Measurements from ENCODE around the gene FOXB2. TPM values are rescaled to one million over a fixed set of nuclear protein-coding genes. Genes with fewer than 3 reads are reported as not detected.
A peak's percentile ranks its signal among the peaks of the same experiment; 100 is the strongest.
"Not testable (repeated sequence)": the region's sequence is repeated elsewhere in the genome, so short reads cannot be mapped to it uniquely, and the experiment has no call there.

The FOXB2 gene
- total RNA-seq, result not detected in 2 replicates

- DNase-seq (ENCODE audit: low read depth, low spot score), result no peak
Measured at GRCh38 chr9:77019236-77019925, at the start of gene FOXB2. FOXB2 (plus strand) TSS chr9:77019655; CDS start chr9:77019655, 0 bp downstream.

- DNase-seq (ENCODE audit: low read depth, low spot score), result no peak
Measured at GRCh38 chr9:76969716-76970115, 49.7 kb upstream of the FOXB2 start.

GRCh38 chr9:76978831-76979230 is 40.6 kb upstream of the FOXB2 start:
- not testable (repeated sequence) for DNase-seq (ENCODE audit: low read depth, low spot score)

GRCh38 chr9:76980566-76980965 is 38.9 kb upstream of the FOXB2 start:
- no peak for DNase-seq (ENCODE audit: low read depth, low spot score)

- no peak for DNase-seq (ENCODE audit: low read depth, low spot score)
Measured at GRCh38 chr9:76984486-76984885, 35.0 kb upstream of the FOXB2 start.

GRCh38 chr9:76985581-76985980 is 33.9 kb upstream of the FOXB2 start:
- DNase-seq (ENCODE audit: low read depth, low spot score), result no peak

- no peak for DNase-seq (ENCODE audit: low read depth, low spot score)
Measured at GRCh38 chr9:76987594-76988200, 31.8 kb upstream of the FOXB2 start.

- DNase-seq (ENCODE audit: low read depth, low spot score), result no peak
Measured at GRCh38 chr9:76988941-76989340, 30.5 kb upstream of the FOXB2 start.

- DNase-seq (ENCODE audit: low read depth, low spot score), result no peak
Measured at GRCh38 chr9:76989501-76989900, 30.0 kb upstream of the FOXB2 start.

GRCh38 chr9:76996700-76997099 is 22.8 kb upstream of the FOXB2 start:
- no peak for DNase-seq (ENCODE audit: low read depth, low spot score)

- DNase-seq (ENCODE audit: low read depth, low spot score), result no peak
Measured at GRCh38 chr9:76999261-76999660, 20.2 kb upstream of the FOXB2 start.

GRCh38 chr9:77000330-77000729 is 19.1 kb upstream of the FOXB2 start:
- no peak for DNase-seq (ENCODE audit: low read depth, low spot score)

- no peak for DNase-seq (ENCODE audit: low read depth, low spot score)
Measured at GRCh38 chr9:77003366-77003765, 16.1 kb upstream of the FOXB2 start.

GRCh38 chr9:77005216-77005615 is 14.2 kb upstream of the FOXB2 start:
- peak; percentile 13 for DNase-seq (ENCODE audit: low read depth, low spot score)

- DNase-seq (ENCODE audit: low read depth, low spot score), result no peak
Measured at GRCh38 chr9:77010527-77010926, 8.9 kb upstream of the FOXB2 start.

- DNase-seq (ENCODE audit: low read depth, low spot score), result no peak
Measured at GRCh38 chr9:77011973-77012821, 7.3 kb upstream of the FOXB2 start.

GRCh38 chr9:77013206-77013931 is 6.1 kb upstream of the FOXB2 start:
- DNase-seq (ENCODE audit: low read depth, low spot score), result no peak

- DNase-seq (ENCODE audit: low read depth, low spot score), result no peak
Measured at GRCh38 chr9:77013932-77014596, 5.4 kb upstream of the FOXB2 start.

GRCh38 chr9:77014597-77015263 is 4.7 kb upstream of the FOXB2 start:
- DNase-seq (ENCODE audit: low read depth, low spot score), result no peak

GRCh38 chr9:77015327-77016048 is 4.0 kb upstream of the FOXB2 start:
- no peak for DNase-seq (ENCODE audit: low read depth, low spot score)
